K562 (cell line): Measurements from ENCODE around the gene METTL22. TPM values are rescaled to one million over a fixed set of nuclear protein-coding genes. Genes with fewer than 3 reads are reported as not detected.
A peak's percentile ranks its signal among the peaks of the same experiment; 100 is the strongest.

Source experiments
- ATAC-seq: fragments of 200-7000 bp; cut with Tn5 transposase; 3 replicates; pipeline ENCODE4 v1.9.1; 2020; ENCODE audit warnings: moderate library complexity
- Bru-seq: library from RNA; stranded (reverse); fragments of 400-500 nt; gene quantifications from one replicate; lab custom pipeline; 2021; lab: Mats Ljungman, UMichigan
- BruChase-seq, 2 experiments: library from RNA; stranded (reverse); fragments of 400-500 nt; gene quantifications; one replicate each; lab custom pipeline; 2021; lab: Mats Ljungman, UMichigan
- BruUV-seq: library from RNA; stranded (reverse); fragments of 400-500 nt; replicated peaks from 2 replicates; lab custom pipeline; 2021; lab: Mats Ljungman, UMichigan
- CTCF ChIA-PET: fragments of 300-600 bp; formaldehyde crosslinking; extraction: SDS; loops from one replicate; lab custom pipeline; 2021; ENCODE audit warnings: low intra/inter-chr PET ratio; lab: Yijun Ruan, JAX
- POLR2A ChIA-PET: fragments of 300-600, 350-650 bp; sonication (Branson Sonifier 250); formaldehyde crosslinking; extraction: SDS; loops from one replicate; lab custom pipeline; 2021; ENCODE audit warnings: antibody characterized with exemption, inconsistent platforms; lab: Yijun Ruan, JAX
- DNase-seq, 4 experiments: peaks; one replicate each; pipeline versions ENCODE4 v3.0.0 to v3.0.0-alpha.2; 2011 to 2018; ENCODE audit warnings: low spot score in 3 of 4, mixed read lengths in 3 of 4; ENCODE audit errors: extremely low read depth in 1 of 4
- FAIRE-seq: peaks from 2 replicates; lab custom pipeline; 2011; peaks lifted over from hg19 to GRCh38; lab: Jason Lieb, UNC
- H2AFZ ChIP-seq: 2 replicates; pipeline ENCODE4 v1.6.0; 2011; ENCODE audit warnings: low read depth, low read length, control low read depth, inconsistent platforms
- H3K27ac ChIP-seq: fragments of 200-600 bp; 3 replicates; pipeline ENCODE4 v1.8.0; 2011; ENCODE audit warnings: low read depth, mild to moderate bottlenecking, control low read depth, inconsistent platforms, low read length, moderate library complexity, mixed read lengths; ENCODE audit errors: extremely low read depth
- H3K27me3 ChIP-seq, 2 experiments: fragments of 300-600 bp in 1 of 2; 2 replicates in 1 of 2; 3 replicates in 1 of 2; pipeline versions ENCODE4 v1.6.0 to v1.8.0; 2011; ENCODE audit warnings: inconsistent platforms in 2 of 2, low read length in 2 of 2, mild to moderate bottlenecking in 1 of 2, mixed read lengths in 1 of 2, moderate library complexity in 1 of 2; ENCODE audit not compliant: control insufficient read depth in 2 of 2, insufficient read depth in 2 of 2
- H3K36me3 ChIP-seq: fragments of 300-600 bp; 3 replicates; pipeline ENCODE4 v1.8.0; 2011; ENCODE audit warnings: mild to moderate bottlenecking, low read length, inconsistent platforms; ENCODE audit not compliant: control insufficient read depth, insufficient read depth
- H3K4me1 ChIP-seq, 2 experiments: fragments of 200-600 bp in 1 of 2; replicated peaks in 1 of 2; 2 replicates in 1 of 2; 3 replicates in 1 of 2; pipeline versions ENCODE4 v1.5.1 to v1.8.0; 2011; ENCODE audit warnings: inconsistent platforms in 2 of 2, low read length in 2 of 2, mild to moderate bottlenecking in 1 of 2, mixed read lengths in 1 of 2, moderate library complexity in 1 of 2; ENCODE audit not compliant: control insufficient read depth in 2 of 2, insufficient read depth in 2 of 2
- H3K4me2 ChIP-seq: 2 replicates; pipeline ENCODE4 v1.6.1; 2011; ENCODE audit warnings: low read length, control low read depth, inconsistent platforms, mixed read lengths; ENCODE audit not compliant: insufficient read depth
- H3K4me3 ChIP-seq: fragments of 200-600 bp; sonication (generic), shearing (Covaris generic); 2 replicates; pipeline ENCODE4 v1.5.1; 2016; ENCODE audit warnings: control low read depth, inconsistent platforms
- H3K79me2 ChIP-seq: fragments of 200-600 bp; 3 replicates; pipeline ENCODE4 v1.8.0; 2011; ENCODE audit warnings: low read length, inconsistent platforms; ENCODE audit not compliant: control insufficient read depth, insufficient read depth
- H3K9ac ChIP-seq, 2 experiments: 2 replicates each; pipeline versions ENCODE4 v1.6.0 to v1.6.1; 2011; ENCODE audit warnings: low read depth in 2 of 2, low read length in 2 of 2, control low read depth in 1 of 2, inconsistent platforms in 1 of 2, mild to moderate bottlenecking in 1 of 2, mixed read lengths in 1 of 2; ENCODE audit not compliant: insufficient read depth in 1 of 2
- H3K9me1 ChIP-seq: one replicate; pipeline ENCODE4 v1.6.0; 2011; ENCODE audit warnings: inconsistent platforms, mild to moderate bottlenecking, low read length, moderate library complexity; ENCODE audit not compliant: control insufficient read depth, insufficient read depth
- H3K9me3 ChIP-seq: replicated peaks from 2 replicates; pipeline ENCODE4 v1.5.1; 2011; ENCODE audit warnings: low read depth, low read length, inconsistent platforms; ENCODE audit not compliant: control insufficient read depth, insufficient read depth
- H4K20me1 ChIP-seq: replicated peaks from 2 replicates; pipeline ENCODE4 v1.6.1; 2011; ENCODE audit warnings: low read length, inconsistent platforms, mixed read lengths; ENCODE audit not compliant: control insufficient read depth, insufficient read depth
- CGGBP1 ChIP-seq: fragments of 250-450 bp; sonication (Bioruptor Pico); IDR thresholded peaks from 2 replicates; pipeline ENCODE4 v1.9.0; 2021; ENCODE audit warnings: mild to moderate bottlenecking
- DIDO1 ChIP-seq: fragments of 450-650 bp; IDR thresholded peaks from 2 replicates; pipeline ENCODE4 v1.6.1; 2016; ENCODE audit warnings: low read depth, missing biosample characterization, missing genetic modification characterization
- FOXK1 ChIP-seq: sonication (generic); formaldehyde crosslinking; IDR thresholded peaks from 2 replicates; pipeline ENCODE4 v1.8.0; 2022; ENCODE audit warnings: missing genetic modification reagents, mild to moderate bottlenecking, borderline replicate concordance
- HDAC2 ChIP-seq: fragments of 450-650 bp; IDR thresholded peaks from 2 replicates; pipeline ENCODE4 v1.6.1; 2016; ENCODE audit warnings: mild to moderate bottlenecking
- HDAC3 ChIP-seq: fragments of 450-650 bp; IDR thresholded peaks from 2 replicates; pipeline ENCODE4 v1.6.1; 2018; ENCODE audit warnings: borderline replicate concordance, mild to moderate bottlenecking, moderate library complexity; ENCODE audit not compliant: partially characterized antibody
- NFRKB ChIP-seq: fragments of 450-650 bp; IDR thresholded peaks from 2 replicates; pipeline ENCODE4 v1.6.1; 2016; ENCODE audit warnings: low read depth
- PHB2 ChIP-seq: fragments of 450-650 bp; IDR thresholded peaks from 2 replicates; pipeline ENCODE4 v1.6.1; 2017; ENCODE audit warnings: low read depth
- PML ChIP-seq: IDR thresholded peaks from 2 replicates; pipeline ENCODE4 v1.6.1; 2012; ENCODE audit warnings: low read length, inconsistent platforms
- TCFL5 ChIP-seq: fragments of 250-450 bp; sonication (Bioruptor Pico); conservative IDR thresholded peaks from 2 replicates; pipeline ENCODE4 v1.6.1; 2021; ENCODE audit warnings: mild to moderate bottlenecking, moderate library complexity, matching md5 sums
- VEZF1 ChIP-seq: fragments of 200-800 bp; sonication (Bioruptor generic); IDR thresholded peaks from 2 replicates; pipeline ENCODE4 v1.6.1; 2017; ENCODE audit warnings: missing genetic modification characterization, missing compliant biosample characterization
- WGBS: fragments of 100-300 bp; shearing (Covaris generic); methylation state at CpG from one replicate; pipeline ENCODE4 v1.1.6; 2016; ENCODE audit warnings: low coverage, mixed read lengths; ENCODE audit not compliant: insufficient coverage; ENCODE audit errors: missing lambda C conversion rate; 5-methylcytosine and 5-hydroxymethylcytosine counted together
- in situ Hi-C: fragments of 300-500 bp; cut with MboI; formaldehyde crosslinking; loops from 4 replicates; pipeline ENCODE4 v1.15.0; 2018; ENCODE audit warnings: inconsistent platforms, mixed read lengths
- intact Hi-C: fragments of 100-400 bp; cut with micrococcal nuclease; formaldehyde crosslinking; loops from 2 replicates; pipeline ENCODE4 v1.14.2; 2022
- long read RNA-seq, 3 experiments: library from polyadenylated mRNA in 2 of 3; library from RNA in 1 of 3; unstranded in 2 of 3; stranded (forward) in 1 of 3; transcript quantifications; one replicate each; pipeline ENCODE4 v2.0.0, GENCODE V29; 2019 to 2022
- polyA minus RNA-seq, 3 experiments: library from RNA; depleted of rRNA, polyadenylated mRNA; stranded (reverse); fragments of >200 nt; gene quantifications; 2 replicates each; pipeline ENCODE4 v1.2.3, GENCODE V29; 2011
- polyA plus RNA-seq, 8 experiments: library from polyadenylated mRNA; depleted of rRNA in 4 of 8; stranded (reverse) in 5 of 8; unstranded in 3 of 8; fragments of >200 nt; fragmentation: Nextera tagmentation in 2 of 8; fragmentation: Illumina TruSeq in 1 of 8; extraction: Ambion mirVana in 2 of 8; extraction: Trizol in 1 of 8; gene quantifications; 2 replicates each; pipeline versions ENCODE4 v1.2.1 to v1.2.3, GENCODE V29; 2011 to 2014; ENCODE audit warnings: inconsistent platforms in 1 of 8, missing spikeins in 1 of 8
- total RNA-seq, 7 experiments: library from RNA; depleted of rRNA in 6 of 7; stranded (reverse); fragments of >200 nt in 6 of 7; fragmentation: Illumina TruSeq in 2 of 7; extraction: Trizol in 2 of 7; gene quantifications; 2 replicates each; pipeline versions ENCODE4 v1.2.1 to v1.2.3, GENCODE V29; 2011 to 2021; ENCODE audit warnings: low replicate concordance in 1 of 7

Gene METTL22
- 203 and 313 TPM in 2 replicates for total RNA-seq (2011; cell fraction: chromatin; rRNA removed; ENCODE audit: low replicate concordance)
- total RNA-seq (2011; cell fraction: nucleolus; rRNA removed) = 169 and 173 TPM in 2 replicates
- 165 and 179 TPM in 2 replicates for total RNA-seq (2011; cell fraction: nucleoplasm; rRNA removed)
- total RNA-seq (2014; rRNA removed) (12.6 and 20.0 TPM in 2 replicates), total RNA-seq (2014; rRNA removed; fragmentation: Illumina TruSeq; extraction: Trizol) (11.5 and 14.7 TPM in 2 replicates), total RNA-seq (2015; rRNA removed; fragmentation: Illumina TruSeq; extraction: Trizol) (16.5 and 18.5 TPM in 2 replicates), total RNA-seq (2021) (20.6 and 26.3 TPM in 2 replicates), polyA plus RNA-seq (2011; rRNA removed) (33.2 and 45.8 TPM in 2 replicates), polyA plus RNA-seq (2014; fragmentation: Illumina TruSeq; extraction: Trizol) (21.2 and 22.6 TPM in 2 replicates), polyA plus RNA-seq (2014; fragmentation: Nextera tagmentation; extraction: Ambion mirVana) (10 to 100 TPM in 1 of 2 experiments, 1 to 10 TPM in 1; 6.9 to 12.1 TPM), polyA plus RNA-seq (2014; rRNA removed) (26.0 and 28.8 TPM in 2 replicates), polyA minus RNA-seq (2011; rRNA and poly(A)+ RNA removed) (49.2 and 53.8 TPM in 2 replicates), Bru-seq, nascent RNA (percentile 75 among the genes with signal in this experiment), BruChase-seq, experiment 1, labeled RNA remaining after a 2-hour chase (percentile 78 among the genes with signal in this experiment), BruChase-seq, experiment 2, labeled RNA remaining after a 6-hour chase (percentile 77 among the genes with signal in this experiment)
- 36.0 and 51.2 TPM in 2 replicates for polyA plus RNA-seq (2011; cell fraction: cytosol; rRNA removed)
- polyA plus RNA-seq (2011; cell fraction: nucleus; rRNA removed) = 219 and 305 TPM in 2 replicates
- polyA plus RNA-seq (2012) = 14.2 and 22.5 TPM in 2 replicates
- polyA minus RNA-seq (2011; cell fraction: cytosol; rRNA and poly(A)+ RNA removed) = 26.8 and 31.0 TPM in 2 replicates
- polyA minus RNA-seq (2011; cell fraction: nucleus; rRNA and poly(A)+ RNA removed) = 59.0 and 95.2 TPM in 2 replicates
- long read RNA-seq, experiment 1, partial matches to known transcripts = 13 of 32 reads
- long read RNA-seq, experiment 1, other reads (novel, unspliced or antisense) = 15 of 32 reads
- long read RNA-seq, experiment 2, full-length matches to known transcripts = 2 of 10 reads
- long read RNA-seq, experiment 2, partial matches to known transcripts = 2 of 10 reads
- long read RNA-seq, experiment 2, other reads (novel, unspliced or antisense) = 6 of 10 reads
- long read RNA-seq, experiment 3, partial matches to known transcripts = 1 of 10 reads
- long read RNA-seq, experiment 3, other reads (novel, unspliced or antisense) = 7 of 10 reads

GRCh38 chr16:8621572-8622314 is at the start of gene METTL22:
Gene METTL22 (plus strand): TSS chr16:8621698. CDS start chr16:8625666, 3,968 bp downstream.
- POLR2A ChIA-PET = interaction anchor here (1.0 kb wide), 1 partner anchor 32 kb away, joined by 4 read pairs; no protein-coding TSS in a partner anchor
- BruUV-seq = TSS peak; percentile 63
- intact Hi-C loops = no loop called here
- TF ChIP-seq HDAC2 = no peak
- no peak for TF ChIP-seq CGGBP1 (CRISPR knock-in tag)
- TF ChIP-seq PML = peak; percentile 60; the same call in 1 of the 2 replicates
- no peak for TF ChIP-seq FOXK1 (CRISPR knock-in tag)
- TF ChIP-seq TCFL5 = no peak
- no peak for TF ChIP-seq DIDO1
- no peak for TF ChIP-seq HDAC3
- TF ChIP-seq VEZF1 (CRISPR knock-in tag) = no peak
- peak; percentile 65; the same call in 1 of the 2 replicates for TF ChIP-seq NFRKB
- no peak for TF ChIP-seq PHB2

More at GRCh38 chr16:8621572-8622314, at the start of gene METTL22:
- Histone ChIP-seq H2AFZ (peak within 1 kb of the TSS; percentile 96), H3K27ac (peak within 1 kb of the TSS; percentile 78), H4K20me1 (no peaks in the 10 kb centered on the region), H3K9me3 (no peaks in the 10 kb centered on the region), H3K4me2 (peak within 1 kb of the TSS; percentile 91), H3K4me3 (peak within 1 kb of the TSS; percentile 54), H3K79me2 (peaks cover 31% of the 10 kb centered on the region), H3K9me1 (no peaks in the 10 kb centered on the region), H3K36me3 (peaks cover 22% of the 10 kb centered on the region; the same call in 1 of the 3 replicates), H3K27me3 (peaks cover 0 to 6% of the 10 kb centered on the region in 2 experiments; a peak in 2 of 5 replicates), H3K4me1 (peaks cover 3 to 6% of the 10 kb centered on the region in 2 experiments; a peak in 3 of 5 replicates), H3K9ac (peak within 1 kb of the TSS; percentile 92 to 100)
- DNase-seq (peak; percentile 93 to 100 (median 99)), ATAC-seq (peak; percentile 97), FAIRE-seq (peak; percentile 87)
- in situ Hi-C loops = no loop called here
- under 1% methylated on average over 51 of the region's 51 CpGs for WGBS
- CTCF ChIA-PET = interaction anchor here (0.7 kb wide), 1 partner anchor 71 kb away, joined by 3 read pairs; no protein-coding TSS in a partner anchor
